Tibial nerve (tissue), 4 donors: ENCODE results near the gene NFIA. TPM values are rescaled to one million over a fixed set of nuclear protein-coding genes. Genes with fewer than 3 reads are reported as not detected.
A peak's percentile ranks its signal among the peaks of the same experiment; 100 is the strongest.
"Not testable (repeated sequence)": the region's sequence is repeated elsewhere in the genome, so short reads cannot be mapped to it uniquely, and the experiment has no call there.

Experiments used
- DNase-seq, 2 donors: peaks; one replicate each; pipeline ENCODE4 v3.0.0-alpha.2; 2019; ENCODE audit warnings: low spot score in 2 of 2
- H3K27ac ChIP-seq, 4 donors: fragments of 200-600 bp; sonication (generic) in 3 of 4; one replicate each; pipeline ENCODE4 v1.5.1; 2017 to 2019; ENCODE audit warnings: mild to moderate bottlenecking in 1 of 4
- H3K27me3 ChIP-seq, 2 donors: fragments of 200-600 bp; sonication (generic) in 1 of 2; one replicate each; pipeline versions ENCODE4 v1.5.1 to v1.6.0; 2017 to 2019
- H3K36me3 ChIP-seq, 3 donors: fragments of 200-600 bp; sonication (generic); one replicate each; pipeline ENCODE4 v1.5.1; 2018 to 2019
- H3K4me1 ChIP-seq, 4 donors: fragments of 200-600 bp; sonication (generic) in 3 of 4; one replicate each; pipeline ENCODE4 v1.5.1; 2017 to 2019
- H3K4me3 ChIP-seq, 4 donors: fragments of 200-600 bp; sonication (generic) in 3 of 4; one replicate each; pipeline ENCODE4 v1.5.1; 2017 to 2019; ENCODE audit warnings: mild to moderate bottlenecking in 1 of 4, moderate library complexity in 1 of 4
- H3K9me3 ChIP-seq, 4 donors: fragments of 200-600 bp; sonication (generic) in 3 of 4; one replicate each; pipeline ENCODE4 v1.5.1; 2017 to 2019
- EP300 ChIP-seq, 2 donors: sonication (generic); formaldehyde crosslinking; IDR thresholded peaks; one replicate each; pipeline ENCODE4 v1.6.1; 2017; ENCODE audit warnings: antibody characterized with exemption in 2 of 2, mild to moderate bottlenecking in 1 of 2
- POLR2A ChIP-seq, 2 donors: fragments of 450-650 bp; IDR thresholded peaks; one replicate each; pipeline ENCODE4 v1.6.1; 2017; ENCODE audit warnings: antibody characterized with exemption in 2 of 2, mild to moderate bottlenecking in 2 of 2, moderate library complexity in 2 of 2
- WGBS, 2 donors: methylation state at CpG; one replicate each; pipeline ENCODE4 v1.1.5; 2018; 5-methylcytosine and 5-hydroxymethylcytosine counted together
- total RNA-seq, 4 donors: library from RNA; depleted of rRNA; stranded (reverse); fragments of >200 nt; gene quantifications; one replicate each; pipeline ENCODE4 v1.1.0, GENCODE V29; 2016
- TF ChIP-seq, protein P1 (sequence below), 5 experiments: fragments of 200-600 bp in 3 of 5; fragments of 450-650 bp in 2 of 5; sonication (generic) in 3 of 5; IDR thresholded peaks; one replicate each; pipeline ENCODE4 v1.5.1; 2016 to 2019; ENCODE audit warnings: antibody characterized with exemption in 5 of 5, mild to moderate bottlenecking in 3 of 5, moderate library complexity in 2 of 5

NFIA gene
- total RNA-seq, 4 donors from 2014 or later: 71.2 to 81.4 (median 75.7) TPM

DNA sequence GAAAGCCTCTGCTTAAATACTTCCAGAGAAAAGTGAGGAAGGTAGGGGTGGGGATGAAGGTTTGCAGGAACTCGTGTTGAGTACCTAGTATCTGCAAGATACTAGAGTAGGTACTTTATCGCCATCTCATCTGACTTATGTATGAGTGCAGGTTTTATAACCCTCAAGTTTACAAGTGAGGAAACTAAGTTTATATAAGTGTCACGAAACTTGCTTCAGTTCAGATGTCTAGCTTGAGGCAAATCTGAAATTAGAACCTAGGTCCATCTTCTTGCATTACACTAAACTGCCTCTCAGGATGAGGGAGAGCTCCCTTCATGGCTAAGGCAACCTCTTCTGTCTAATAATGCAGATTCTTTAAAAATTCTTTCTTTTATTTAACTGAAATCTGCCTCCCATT, 43.5 kb downstream of the NFIA start:
- 64 to 67% methylated on average over 3 of the region's 3 CpGs for WGBS, 2 donors
- H3K4me1 ChIP-seq: peaks cover 0 to 62% (median 33%) of the 10 kb centered on the region in 4 donors
- H3K36me3 ChIP-seq: no peaks in the 10 kb centered on the region
- no peak overlapping the region for H3K4me3 ChIP-seq
- DNase-seq: no peak
- peak overlapping the region in 2 of 4 donors; percentile 51 to 66 for H3K27ac ChIP-seq
- no peak for TF ChIP-seq EP300 (IDR thresholded peaks at IDR 0.05)
- TF ChIP-seq, protein P1, sequence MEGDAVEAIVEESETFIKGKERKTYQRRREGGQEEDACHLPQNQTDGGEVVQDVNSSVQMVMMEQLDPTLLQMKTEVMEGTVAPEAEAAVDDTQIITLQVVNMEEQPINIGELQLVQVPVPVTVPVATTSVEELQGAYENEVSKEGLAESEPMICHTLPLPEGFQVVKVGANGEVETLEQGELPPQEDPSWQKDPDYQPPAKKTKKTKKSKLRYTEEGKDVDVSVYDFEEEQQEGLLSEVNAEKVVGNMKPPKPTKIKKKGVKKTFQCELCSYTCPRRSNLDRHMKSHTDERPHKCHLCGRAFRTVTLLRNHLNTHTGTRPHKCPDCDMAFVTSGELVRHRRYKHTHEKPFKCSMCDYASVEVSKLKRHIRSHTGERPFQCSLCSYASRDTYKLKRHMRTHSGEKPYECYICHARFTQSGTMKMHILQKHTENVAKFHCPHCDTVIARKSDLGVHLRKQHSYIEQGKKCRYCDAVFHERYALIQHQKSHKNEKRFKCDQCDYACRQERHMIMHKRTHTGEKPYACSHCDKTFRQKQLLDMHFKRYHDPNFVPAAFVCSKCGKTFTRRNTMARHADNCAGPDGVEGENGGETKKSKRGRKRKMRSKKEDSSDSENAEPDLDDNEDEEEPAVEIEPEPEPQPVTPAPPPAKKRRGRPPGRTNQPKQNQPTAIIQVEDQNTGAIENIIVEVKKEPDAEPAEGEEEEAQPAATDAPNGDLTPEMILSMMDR (IDR thresholded peaks at IDR 0.05): no peak
- TF ChIP-seq POLR2A (IDR thresholded peaks at IDR 0.05): no peak
- H3K27me3 ChIP-seq: no peaks in the 10 kb centered on the region
- H3K9me3 ChIP-seq: no peaks in the 10 kb centered on the region

DNA sequence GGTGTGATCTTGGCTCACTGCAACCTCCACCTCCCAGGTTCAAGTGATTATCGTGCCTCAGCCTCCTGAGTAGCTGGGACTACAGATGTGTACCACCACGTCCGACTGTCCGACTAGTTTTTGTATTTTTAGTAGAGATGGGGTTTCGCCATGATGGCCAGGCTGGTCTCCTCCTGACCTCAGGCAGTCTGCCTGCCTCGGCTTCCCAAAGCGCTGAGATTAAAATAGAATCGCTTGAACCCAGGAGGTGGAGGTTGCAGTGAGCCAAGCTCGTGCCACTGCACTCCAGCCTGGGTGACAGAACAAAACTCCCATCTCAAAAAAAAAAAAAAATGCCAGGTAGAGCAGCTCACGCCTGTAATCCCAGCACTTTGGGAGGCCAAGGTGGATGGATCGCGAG, 44.5 kb downstream of the NFIA start:
- H3K27me3 ChIP-seq, H3K4me3 ChIP-seq, DNase-seq, H3K9me3 ChIP-seq, H3K27ac ChIP-seq, H3K36me3 ChIP-seq: not testable (repeated sequence)
- WGBS, 2 donors: 97 to 98% methylated on average over 12 of the region's 12 CpGs
- H3K4me1 ChIP-seq: peaks cover 0 to 61% (median 28%) of the 10 kb centered on the region in 4 donors

DNA sequence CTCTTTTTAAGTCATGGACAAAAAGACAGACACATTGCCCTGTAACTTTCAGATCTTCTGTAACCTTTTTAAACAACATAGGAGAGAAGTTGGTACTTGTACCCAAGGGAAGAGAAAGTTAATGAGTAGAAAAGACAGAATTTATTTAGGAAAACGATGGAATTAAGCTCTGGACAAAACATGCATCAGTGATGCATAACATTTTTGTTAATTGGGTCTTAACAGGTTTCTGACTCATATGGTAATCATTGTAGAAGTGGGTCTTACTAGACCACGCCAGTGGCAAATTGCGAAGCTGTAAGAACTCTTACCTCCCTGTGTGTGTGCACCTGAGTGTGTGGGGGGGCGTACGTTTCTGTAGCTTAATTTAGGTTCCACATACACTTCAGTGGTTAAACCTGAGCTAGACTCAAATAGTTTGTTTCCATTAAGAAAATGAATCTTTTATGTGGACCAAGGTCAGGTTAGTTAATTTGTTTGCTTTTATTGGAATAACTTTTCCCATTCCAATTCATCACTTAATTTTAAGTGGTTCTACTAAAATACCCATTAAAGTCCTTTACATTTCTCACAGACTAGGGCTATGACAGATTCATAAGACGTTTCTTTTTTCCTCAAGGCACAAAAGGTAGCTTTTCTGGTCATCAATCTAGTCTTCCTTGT, 48.1 kb downstream of the NFIA start:
- H3K36me3 ChIP-seq: no peaks in the 10 kb centered on the region
- WGBS, 2 donors: 84 to 90% methylated on average over 6 of the region's 6 CpGs
- no peak overlapping the region for H3K4me3 ChIP-seq
- no peak for TF ChIP-seq EP300 (IDR thresholded peaks at IDR 0.05)
- TF ChIP-seq, protein P1 (IDR thresholded peaks at IDR 0.05): no peak
- TF ChIP-seq POLR2A (IDR thresholded peaks at IDR 0.05): no peak
- no peak overlapping the region for H3K27ac ChIP-seq
- peaks cover 0 to 53% (median 17%) of the 10 kb centered on the region in 4 donors for H3K4me1 ChIP-seq
- no peaks in the 10 kb centered on the region for H3K27me3 ChIP-seq
- no peaks in the 10 kb centered on the region for H3K9me3 ChIP-seq
- no peak for DNase-seq

DNA sequence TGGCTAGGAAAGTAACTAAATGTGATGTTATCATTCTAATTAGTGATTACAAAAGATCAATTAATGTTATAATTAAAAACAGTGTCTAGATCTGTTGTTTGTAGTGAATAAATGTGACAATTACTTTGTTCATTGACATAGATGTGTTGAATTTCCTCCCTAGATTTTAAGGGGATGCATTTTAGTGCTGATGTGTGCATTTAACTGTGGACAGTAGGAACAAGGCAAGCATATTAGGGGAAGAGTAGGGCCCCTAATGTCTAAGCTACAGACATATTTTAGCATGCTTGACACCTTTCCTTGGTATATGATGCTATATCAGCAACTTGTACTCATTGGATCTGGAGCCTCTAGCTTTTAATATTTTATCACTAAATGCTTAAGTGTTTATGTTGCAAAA, 48.9 kb downstream of the NFIA start:
- TF ChIP-seq POLR2A (IDR thresholded peaks at IDR 0.05) (no peak), EP300 (IDR thresholded peaks at IDR 0.05) (no peak)
- TF ChIP-seq, protein P1 (IDR thresholded peaks at IDR 0.05): no peak

DNA sequence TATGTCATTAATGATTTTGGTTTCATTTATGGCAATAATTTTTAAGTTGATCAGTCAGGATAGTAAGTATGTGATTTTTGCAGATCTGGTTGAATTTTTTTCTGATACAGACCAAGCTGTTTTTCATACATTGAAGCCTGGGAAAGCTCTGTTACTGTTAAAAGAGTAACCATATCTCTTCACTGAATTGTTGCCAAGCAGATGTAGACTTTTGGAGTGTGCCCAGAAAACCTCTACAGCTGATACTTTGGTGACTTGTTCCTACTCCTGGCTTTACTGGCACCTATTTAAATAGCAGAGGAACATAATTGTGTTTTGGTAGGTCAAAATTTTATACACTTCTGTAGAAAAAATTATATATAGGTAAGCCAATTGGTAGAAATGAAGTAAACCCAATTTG, 49.4 kb downstream of the NFIA start:
- H3K36me3 ChIP-seq: no peaks in the 10 kb centered on the region
- H3K9me3 ChIP-seq: no peaks in the 10 kb centered on the region
- H3K4me1 ChIP-seq: peaks cover 0 to 51% (median 17%) of the 10 kb centered on the region in 4 donors
- no peak overlapping the region for H3K4me3 ChIP-seq
- DNase-seq: no peak
- no peaks in the 10 kb centered on the region for H3K27me3 ChIP-seq
- TF ChIP-seq, protein P1 (IDR thresholded peaks at IDR 0.05): no peak
- TF ChIP-seq POLR2A (IDR thresholded peaks at IDR 0.05): no peak
- no peak for TF ChIP-seq EP300 (IDR thresholded peaks at IDR 0.05)
- peak overlapping the region in 3 of 4 donors; percentile 52 to 83 (median 81) for H3K27ac ChIP-seq

More for the DNA sequence above, 48.9 kb downstream of the NFIA start:
- peaks cover 0 to 48% (median 17%) of the 10 kb centered on the region in 4 donors for H3K4me1 ChIP-seq
- H3K4me3 ChIP-seq: no peak overlapping the region
- H3K9me3 ChIP-seq: no peaks in the 10 kb centered on the region
- H3K27ac ChIP-seq: peak overlapping the region in 1 of 4 donors; percentile 14
- H3K36me3 ChIP-seq: no peaks in the 10 kb centered on the region
- no peaks in the 10 kb centered on the region for H3K27me3 ChIP-seq
- DNase-seq: no peak
